GM19238 (cell line): ENCODE measurements around the gene CAPZB.
"Not testable (repeated sequence)": the region's sequence is repeated elsewhere in the genome, so short reads cannot be mapped to it uniquely, and the experiment has no call there.

Experiments used
- DNase-seq: peaks from one replicate; pipeline ENCODE4 v3.0.0; 2011; ENCODE audit warnings: low spot score; ENCODE audit not compliant: insufficient read length

Gene CAPZB

DNA sequence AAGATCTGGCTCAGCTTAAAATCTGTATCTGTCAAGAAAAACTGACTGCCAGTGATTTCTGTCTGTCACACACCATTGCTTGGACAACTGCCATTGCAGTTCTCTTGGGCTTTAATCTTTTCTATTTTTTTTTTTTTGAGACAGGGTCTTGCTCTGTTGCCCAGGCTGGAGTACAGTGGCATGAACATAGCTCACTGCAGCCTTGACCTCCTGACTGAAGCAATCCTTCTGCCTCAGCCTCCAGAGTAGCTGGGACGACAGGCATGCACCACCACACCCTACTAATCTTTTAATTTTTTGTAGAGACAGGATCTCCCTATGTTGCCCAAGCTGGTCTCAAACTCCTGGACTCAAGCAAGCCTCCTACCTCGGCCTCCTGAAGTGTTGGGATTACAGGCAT is 14.5 kb upstream of the CAPZB start:
- DNase-seq: not testable (repeated sequence)

GRCh38 chr1:19497443-19497842 is 12.1 kb upstream of the CAPZB start:
- DNase-seq: not testable (repeated sequence)

DNA sequence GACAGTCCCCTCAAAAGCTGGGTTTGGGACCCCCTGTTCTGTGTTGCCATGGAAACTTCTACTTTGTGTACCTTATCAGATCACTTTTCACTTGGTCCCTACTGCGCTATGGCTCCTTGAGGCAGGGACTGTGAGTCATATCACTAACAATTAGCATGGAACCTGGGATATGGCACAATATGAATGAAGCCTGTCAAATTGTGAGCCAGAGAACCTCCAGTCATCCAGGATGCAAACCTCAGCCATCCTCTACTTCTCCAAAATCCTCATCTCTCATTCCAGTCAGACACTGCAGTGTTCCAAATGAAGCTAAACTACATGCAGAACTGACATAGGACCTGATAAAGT is 11.2 kb upstream of the CAPZB start:
- no peak for DNase-seq

DNA sequence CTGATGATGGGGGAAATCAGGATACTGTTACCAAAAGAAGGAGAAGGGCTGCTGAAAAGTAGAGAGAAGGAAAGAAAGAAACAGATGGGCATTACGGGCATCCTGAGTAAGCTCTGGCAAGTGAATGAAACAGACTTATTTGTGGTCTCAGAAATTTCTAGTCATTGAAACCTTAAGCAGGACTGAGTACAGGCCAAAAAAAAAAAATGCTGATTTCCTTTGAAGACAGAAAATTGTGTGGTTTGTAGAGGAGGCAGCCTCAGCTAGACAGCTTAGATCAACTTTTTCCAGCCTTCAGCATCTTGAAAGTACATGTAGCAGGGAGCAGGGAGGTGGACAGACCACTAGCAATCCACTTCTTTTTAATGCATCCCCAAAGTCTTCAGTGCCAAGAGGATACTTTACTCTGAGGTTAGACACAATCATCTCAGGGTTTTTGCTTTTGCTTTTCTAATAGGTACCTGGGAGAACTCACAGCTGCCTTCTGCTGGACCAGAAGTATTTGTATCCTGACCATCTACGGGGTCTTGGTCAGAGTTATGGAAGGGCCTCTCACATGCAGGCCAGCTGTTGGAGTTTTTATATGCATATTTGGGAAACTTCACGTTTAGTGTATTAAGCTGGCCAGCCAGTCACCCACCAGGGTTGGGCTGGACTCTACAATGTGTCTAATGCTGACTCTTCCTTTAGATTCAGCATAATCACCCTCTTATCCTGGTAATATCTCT is 10.6 kb upstream of the CAPZB start:
- no peak for DNase-seq

DNA sequence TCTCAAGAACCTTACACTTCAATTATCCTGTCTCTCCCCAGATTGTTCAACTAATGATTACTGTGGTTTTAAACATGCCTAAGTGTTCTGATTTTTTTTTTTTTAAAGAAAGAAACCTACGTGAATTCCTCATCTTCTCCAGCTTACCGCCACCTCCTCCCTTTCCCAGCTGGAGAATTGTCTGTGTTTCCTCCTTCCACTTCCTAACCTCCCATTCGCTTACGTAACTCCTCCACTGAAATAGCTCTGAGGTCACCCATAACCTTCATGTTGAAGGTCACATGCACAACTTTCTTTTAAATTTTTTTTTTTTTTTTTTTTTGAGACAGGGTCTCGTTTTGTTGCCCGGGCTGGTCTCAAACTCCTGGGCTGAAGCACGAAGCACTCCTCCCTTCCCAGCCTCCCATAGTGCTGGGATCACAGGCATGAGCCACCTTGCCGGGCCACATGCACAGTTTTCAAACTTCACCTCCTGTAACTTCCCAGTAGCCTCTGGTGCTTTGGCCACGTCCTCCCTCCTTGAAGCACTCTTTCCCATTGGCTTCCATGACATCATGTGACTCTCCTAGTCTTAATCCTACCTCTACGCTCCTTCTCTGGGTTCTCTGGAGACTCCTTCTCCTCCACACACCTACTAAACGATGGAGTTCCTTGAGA is 9.8 kb upstream of the CAPZB start:
- no peak for DNase-seq

GRCh38 chr1:19493547-19493946 is 8.2 kb upstream of the CAPZB start:
- no peak for DNase-seq

DNA sequence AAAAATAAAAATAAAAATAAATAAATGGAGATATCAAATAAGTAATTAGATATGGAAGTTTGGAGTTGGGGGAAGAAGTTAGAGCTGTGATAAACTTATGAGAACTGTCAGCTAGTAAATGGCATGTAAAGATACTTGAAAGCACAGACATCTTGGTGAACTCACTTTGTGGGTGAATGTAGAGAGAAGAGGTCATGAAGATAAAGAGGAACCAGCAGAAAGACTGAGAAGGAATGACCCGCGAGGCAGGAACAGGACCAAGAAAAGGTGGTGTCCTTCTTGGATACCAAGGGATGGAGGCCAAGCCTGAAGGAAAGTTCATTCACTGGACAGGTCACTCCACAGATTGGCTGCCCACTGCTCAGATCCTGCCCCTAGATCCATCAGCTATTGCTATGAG is 4.7 kb upstream of the CAPZB start:
- no peak for DNase-seq

GRCh38 chr1:19488136-19488535 is 2.8 kb upstream of the CAPZB start:
- DNase-seq: no peak

- no peak for DNase-seq
Measured at GRCh38 chr1:19484798-19485361, 459 bp downstream of the CAPZB start.

GRCh38 chr1:19484338-19484797 is 971 bp downstream of the CAPZB start:
- no peak for DNase-seq

- DNase-seq: no peak
Measured at GRCh38 chr1:19483691-19484090, 1.6 kb downstream of the CAPZB start.

- DNase-seq: no peak
Measured at GRCh38 chr1:19483261-19483660, 2.1 kb downstream of the CAPZB start.

- no peak for DNase-seq
Measured at GRCh38 chr1:19481826-19482398, 3.4 kb downstream of the CAPZB start.

GRCh38 chr1:19480282-19480681 is 5.1 kb downstream of the CAPZB start:
- no peak for DNase-seq

GRCh38 chr1:19479351-19480120 is 5.8 kb downstream of the CAPZB start:
- no peak for DNase-seq

DNA sequence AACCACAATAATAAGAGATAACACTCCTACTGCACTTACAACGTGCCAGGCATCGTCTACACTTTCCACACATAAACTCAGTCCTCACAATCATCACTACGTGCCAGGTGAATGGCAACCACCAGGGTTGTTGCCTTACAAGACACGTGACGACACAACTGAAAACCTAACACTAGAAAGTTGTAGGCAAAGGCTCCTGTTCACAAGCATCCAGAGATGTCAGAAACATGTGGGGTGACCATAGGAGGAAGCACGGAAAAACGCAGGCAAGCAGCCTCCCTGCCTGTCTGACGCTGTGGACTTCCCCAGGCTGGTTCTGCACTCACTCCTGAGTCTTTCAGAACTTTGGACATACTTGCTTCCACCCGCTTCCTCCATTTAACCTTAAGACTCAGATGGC is 7.0 kb downstream of the CAPZB start:
- no peak for DNase-seq

- DNase-seq: peak; percentile 45
Measured at GRCh38 chr1:19477284-19478249, 7.8 kb downstream of the CAPZB start.

GRCh38 chr1:19476450-19477190 is 8.7 kb downstream of the CAPZB start:
- DNase-seq: no peak

DNA sequence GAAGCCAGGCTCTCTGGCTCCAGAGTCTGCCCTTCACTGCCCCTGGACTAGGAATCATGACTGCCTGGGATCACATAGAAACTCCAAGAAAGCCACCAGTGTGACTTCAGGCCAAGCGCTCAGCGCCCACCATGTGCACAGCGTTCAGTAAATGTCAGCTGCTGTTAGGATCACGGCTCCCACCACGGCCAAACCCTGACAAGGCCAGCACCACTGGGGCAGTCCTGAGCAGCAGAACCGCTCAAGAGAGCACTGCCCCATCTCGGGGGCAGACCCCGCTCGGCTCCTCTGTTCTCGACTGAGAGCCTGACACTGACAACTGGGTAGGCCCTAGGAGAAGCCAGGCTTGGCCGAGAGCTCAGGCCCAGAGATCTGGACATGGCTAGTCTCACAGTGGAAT is 10.0 kb downstream of the CAPZB start:
- no peak for DNase-seq

GRCh38 chr1:19472174-19472573 is 13.2 kb downstream of the CAPZB start:
- no peak for DNase-seq
